Retinal pigment epithelial cell (primary cell): Measurements from ENCODE around the gene MAPRE3.

Experiments used
- DNase-seq: peaks from one replicate; pipeline ENCODE4 v3.0.0-alpha.2; 2010; ENCODE audit warnings: low read depth
- H3K4me3 ChIP-seq: 2 replicates; pipeline ENCODE4 v1.5.1; 2011; ENCODE audit warnings: mild to moderate bottlenecking, low read length, control low read depth, moderate library complexity
- TF ChIP-seq, protein P1 (sequence below): conservative IDR thresholded peaks from 2 replicates; pipeline ENCODE4 v1.5.1; 2011; ENCODE audit warnings: low read depth, low read length, control low read depth, inconsistent platforms

Gene MAPRE3

GRCh38 chr2:26975656-26976055, 5.2 kb downstream of the MAPRE3 start:
- DNase-seq: no peak
- H3K4me3 ChIP-seq: no peak overlapping the region
- TF ChIP-seq, protein P1, sequence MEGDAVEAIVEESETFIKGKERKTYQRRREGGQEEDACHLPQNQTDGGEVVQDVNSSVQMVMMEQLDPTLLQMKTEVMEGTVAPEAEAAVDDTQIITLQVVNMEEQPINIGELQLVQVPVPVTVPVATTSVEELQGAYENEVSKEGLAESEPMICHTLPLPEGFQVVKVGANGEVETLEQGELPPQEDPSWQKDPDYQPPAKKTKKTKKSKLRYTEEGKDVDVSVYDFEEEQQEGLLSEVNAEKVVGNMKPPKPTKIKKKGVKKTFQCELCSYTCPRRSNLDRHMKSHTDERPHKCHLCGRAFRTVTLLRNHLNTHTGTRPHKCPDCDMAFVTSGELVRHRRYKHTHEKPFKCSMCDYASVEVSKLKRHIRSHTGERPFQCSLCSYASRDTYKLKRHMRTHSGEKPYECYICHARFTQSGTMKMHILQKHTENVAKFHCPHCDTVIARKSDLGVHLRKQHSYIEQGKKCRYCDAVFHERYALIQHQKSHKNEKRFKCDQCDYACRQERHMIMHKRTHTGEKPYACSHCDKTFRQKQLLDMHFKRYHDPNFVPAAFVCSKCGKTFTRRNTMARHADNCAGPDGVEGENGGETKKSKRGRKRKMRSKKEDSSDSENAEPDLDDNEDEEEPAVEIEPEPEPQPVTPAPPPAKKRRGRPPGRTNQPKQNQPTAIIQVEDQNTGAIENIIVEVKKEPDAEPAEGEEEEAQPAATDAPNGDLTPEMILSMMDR: no peak

DNA sequence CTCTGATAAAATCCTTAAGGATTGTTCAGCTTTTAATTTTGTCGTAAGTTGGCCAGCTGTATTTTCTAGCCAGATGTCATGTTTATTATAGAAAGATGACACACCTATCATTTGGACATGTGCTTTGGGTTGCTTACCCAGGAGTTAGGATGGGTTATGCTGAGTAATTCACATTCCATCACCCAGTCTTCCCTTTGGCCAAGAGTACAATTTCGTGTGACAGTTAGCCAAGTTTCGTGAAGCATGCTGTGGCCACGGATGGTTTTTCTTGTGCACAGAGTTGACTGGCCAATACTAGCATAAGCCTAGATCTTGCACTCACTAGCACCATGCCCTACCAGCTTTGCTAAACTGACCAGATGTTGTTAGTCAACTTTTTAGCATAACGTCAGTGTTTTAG, 5.8 kb downstream of the MAPRE3 start:
- H3K4me3 ChIP-seq: no peak overlapping the region
- no peak for DNase-seq
- TF ChIP-seq, protein P1: no peak

DNA sequence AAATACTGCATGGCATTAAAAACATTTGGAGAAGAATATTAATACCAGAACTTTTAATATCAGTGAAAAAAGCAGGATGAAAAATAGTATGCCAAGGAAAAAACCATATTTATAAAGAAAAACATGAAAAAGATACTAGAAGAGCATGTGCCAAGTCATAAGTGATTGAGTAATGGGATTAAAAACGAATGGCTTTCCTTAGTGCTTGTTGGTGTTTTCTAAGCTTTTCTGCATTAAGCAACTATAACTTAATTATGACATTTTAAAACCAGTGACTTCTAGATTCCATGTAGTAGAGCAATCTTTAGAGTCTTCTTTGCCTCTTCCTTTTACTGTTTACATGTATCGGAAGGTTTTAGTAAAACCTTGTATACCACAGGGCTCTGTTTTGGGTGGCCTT, 6.6 kb downstream of the MAPRE3 start:
- H3K4me3 ChIP-seq: no peak overlapping the region
- TF ChIP-seq, protein P1: no peak
- DNase-seq: peak; percentile 45

DNA sequence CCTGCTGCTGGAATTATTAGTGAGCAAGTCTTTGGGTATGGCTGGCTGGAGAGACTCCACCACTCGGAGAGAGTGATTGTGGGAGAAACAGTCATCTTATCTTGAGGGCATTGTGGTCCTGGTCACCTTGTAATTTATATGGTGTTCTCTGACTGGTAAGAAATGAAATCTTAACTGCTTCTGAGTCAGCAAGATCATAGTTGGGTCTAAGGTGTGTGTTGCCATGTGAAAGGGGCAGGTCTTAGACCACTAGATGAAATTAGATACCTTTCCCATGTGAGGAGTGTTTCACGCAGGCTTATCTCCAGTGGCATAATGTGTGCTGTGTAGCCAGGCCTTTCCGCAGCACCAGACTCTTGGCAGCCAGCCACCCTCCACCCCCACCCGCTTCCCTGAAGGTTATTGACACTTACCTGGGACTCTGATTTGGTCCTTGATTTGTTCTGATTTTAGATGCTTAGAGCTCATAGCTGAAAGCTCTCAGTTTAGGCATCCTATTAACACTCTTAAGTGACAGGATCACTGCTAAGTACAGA, 7.7 kb downstream of the MAPRE3 start:
- peak; percentile 55 for DNase-seq
- TF ChIP-seq, protein P1: no peak
- no peak overlapping the region for H3K4me3 ChIP-seq

DNA sequence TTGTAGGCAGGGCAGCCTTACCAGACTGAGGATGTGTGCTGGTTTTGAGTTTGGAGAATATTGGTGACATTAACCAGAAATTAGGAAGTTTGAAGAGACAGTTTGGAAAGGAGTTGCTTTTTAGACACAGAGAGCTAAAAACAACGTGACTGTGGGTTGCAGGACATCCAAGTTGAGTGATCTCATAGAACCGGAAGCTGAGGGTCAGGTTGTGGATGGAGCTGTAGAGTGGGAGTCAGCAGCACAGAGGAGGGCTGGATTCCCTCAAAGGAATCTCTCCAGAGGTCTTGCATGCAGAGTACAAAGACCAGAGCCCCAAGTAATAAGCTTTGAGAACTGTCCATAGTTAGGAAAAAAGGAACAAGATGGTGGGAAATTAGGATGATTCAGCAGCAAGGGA, 9.3 kb downstream of the MAPRE3 start:
- TF ChIP-seq, protein P1: no peak
- no peak for DNase-seq
- H3K4me3 ChIP-seq: no peak overlapping the region

GRCh38 chr2:26980971-26981370, 10.5 kb downstream of the MAPRE3 start:
- no peak for DNase-seq
- TF ChIP-seq, protein P1: no peak
- no peak overlapping the region for H3K4me3 ChIP-seq

GRCh38 chr2:26982102-26982742, 11.8 kb downstream of the MAPRE3 start:
- TF ChIP-seq, protein P1: peak; percentile 51
- H3K4me3 ChIP-seq: no peak overlapping the region
- DNase-seq: peak; percentile 47
